ENCODE measurements around the gene DRC3. TPM values are rescaled to one million over a fixed set of nuclear protein-coding genes. Genes with fewer than 3 reads are reported as not detected.

Gene DRC3
- total and polyA plus RNA-seq, 2 experiments from 2014 or later, result 1.1 to 1.8 TPM

- H4K20me1 ChIP-seq (ENCODE audit: insufficient read depth, poor library complexity, severe bottlenecking), result no peaks in the 10 kb centered on the region
- H2AFZ ChIP-seq, result no peak overlapping the region
- no peaks in the 10 kb centered on the region for H3K36me3 ChIP-seq (replicated peaks; ENCODE audit: insufficient read depth, low read depth)
- 94% methylated on average over 8 of the region's 8 CpGs for WGBS (ENCODE audit: low lambda C conversion rate, missing lambda C conversion rate)
- no peaks in the 10 kb centered on the region for H3K4me1 ChIP-seq (ENCODE audit: insufficient read depth)
- TF ChIP-seq CTCF (IDR thresholded peaks at IDR 0.05; ENCODE audit: poor library complexity) (no peak), EZH2 (IDR thresholded peaks at IDR 0.05; ENCODE audit: borderline replicate concordance) (no peak)
- no peak overlapping the region for H3K4me2 ChIP-seq
- H3K27me3 ChIP-seq, result no peaks in the 10 kb centered on the region
- DNase-seq (ENCODE audit: low spot score), result no peak
- H3K27ac ChIP-seq, result no peak overlapping the region
- H3K4me3 ChIP-seq, result no peak overlapping the region
- H3K9me2 ChIP-seq (replicated peaks; ENCODE audit: insufficient read depth), result no peaks in the 10 kb centered on the region
- no peaks in the 10 kb centered on the region for H3K9me3 ChIP-seq (ENCODE audit: low read depth)
- no peaks in the 10 kb centered on the region for H3K79me2 ChIP-seq
Observed at GRCh38 chr17:17998934-17999333, 26.3 kb downstream of the DRC3 start.

GRCh38 chr17:17999364-18000029 lies 26.8 kb downstream of the DRC3 start:
- no peaks in the 10 kb centered on the region for H3K36me3 ChIP-seq (replicated peaks; ENCODE audit: insufficient read depth, low read depth)
- H3K4me1 ChIP-seq (ENCODE audit: insufficient read depth), result no peaks in the 10 kb centered on the region
- DNase-seq (ENCODE audit: low spot score), result no peak
- no peaks in the 10 kb centered on the region for H3K27me3 ChIP-seq
- H3K4me3 ChIP-seq, result no peak overlapping the region
- 90% methylated on average over 9 of the region's 9 CpGs for WGBS (ENCODE audit: low lambda C conversion rate, missing lambda C conversion rate)
- H3K27ac ChIP-seq, result no peak overlapping the region
- H4K20me1 ChIP-seq (ENCODE audit: insufficient read depth, poor library complexity, severe bottlenecking), result no peaks in the 10 kb centered on the region
- TF ChIP-seq EZH2 (IDR thresholded peaks at IDR 0.05; ENCODE audit: borderline replicate concordance), result no peak
- no peak for TF ChIP-seq CTCF (IDR thresholded peaks at IDR 0.05; ENCODE audit: poor library complexity)
- TF ChIP-seq EZH2phosphoT487 (IDR thresholded peaks at IDR 0.05; ENCODE audit: low read depth, severe bottlenecking, unreplicated experiment), result no peak
- H3K9me3 ChIP-seq (ENCODE audit: low read depth), result no peaks in the 10 kb centered on the region
- no peaks in the 10 kb centered on the region for H3K9me2 ChIP-seq (replicated peaks; ENCODE audit: insufficient read depth)
- H3K79me2 ChIP-seq, result no peaks in the 10 kb centered on the region
- no peak overlapping the region for H3K4me2 ChIP-seq
- no peak overlapping the region for H2AFZ ChIP-seq

GRCh38 chr17:18000030-18000408 lies 27.4 kb downstream of the DRC3 start:
- Histone ChIP-seq H3K4me3 (no peak overlapping the region), H3K9me2 (replicated peaks; ENCODE audit: insufficient read depth) (no peaks in the 10 kb centered on the region), H2AFZ (no peak overlapping the region), H3K79me2 (no peaks in the 10 kb centered on the region), H3K27me3 (no peaks in the 10 kb centered on the region), H3K36me3 (replicated peaks; ENCODE audit: insufficient read depth, low read depth) (no peaks in the 10 kb centered on the region), H3K4me1 (ENCODE audit: insufficient read depth) (no peaks in the 10 kb centered on the region), H3K9me3 (ENCODE audit: low read depth) (no peaks in the 10 kb centered on the region), H3K27ac (no peak overlapping the region), H4K20me1 (ENCODE audit: insufficient read depth, poor library complexity, severe bottlenecking) (no peaks in the 10 kb centered on the region), H3K4me2 (no peak overlapping the region)
- 78% methylated on average over 7 of the region's 8 CpGs for WGBS (ENCODE audit: low lambda C conversion rate, missing lambda C conversion rate)
- TF ChIP-seq CTCF (IDR thresholded peaks at IDR 0.05; ENCODE audit: poor library complexity), result no peak
- TF ChIP-seq EZH2 (IDR thresholded peaks at IDR 0.05; ENCODE audit: borderline replicate concordance), result no peak
- no peak for TF ChIP-seq EZH2phosphoT487 (IDR thresholded peaks at IDR 0.05; ENCODE audit: low read depth, severe bottlenecking, unreplicated experiment)
- DNase-seq (ENCODE audit: low spot score), result no peak
